NCI-H2196 (cell line): ENCODE measurements around the gene ERMAP.

Experiments used
- DNase-seq: peaks from one replicate; lab custom pipeline; 2025; ENCODE audit not compliant: unreplicated experiment; lab: John Stamatoyannopoulos, UW

Gene ERMAP

GRCh38 chr1:42816585-42817439 is at the start of gene ERMAP, which contains the start of gene SVBP:
TSS of gene ERMAP (plus strand) at chr1:42817122. CDS start at chr1:42830449, 13,327 bp downstream.
TSS of gene SVBP (minus strand) at chr1:42817397. CDS start at chr1:42816544, 853 bp downstream.
- peak; percentile 92 for DNase-seq

GRCh38 chr1:42767510-42768000 is 49.4 kb upstream of the ERMAP start:
- no peak for DNase-seq

- DNase-seq, result no peak
Observed at GRCh38 chr1:42768172-42768571, 48.8 kb upstream of the ERMAP start.

GRCh38 chr1:42769811-42770210 is 47.1 kb upstream of the ERMAP start:
- DNase-seq, result no peak

GRCh38 chr1:42773420-42773819 is 43.5 kb upstream of the ERMAP start:
- DNase-seq, result no peak

- DNase-seq, result no peak
Observed at GRCh38 chr1:42774928-42775526, 41.9 kb upstream of the ERMAP start.

GRCh38 chr1:42776502-42776901 is 40.4 kb upstream of the ERMAP start:
- no peak for DNase-seq

- DNase-seq, result peak; percentile 62
Observed at GRCh38 chr1:42777852-42778251, 39.1 kb upstream of the ERMAP start.

- DNase-seq, result no peak
Observed at GRCh38 chr1:42779725-42780124, 37.2 kb upstream of the ERMAP start.

GRCh38 chr1:42780176-42780575 is 36.7 kb upstream of the ERMAP start:
- DNase-seq, result no peak

GRCh38 chr1:42783092-42783491 is 33.8 kb upstream of the ERMAP start:
- DNase-seq, result no peak

- no peak for DNase-seq
Observed at GRCh38 chr1:42784547-42784945, 32.4 kb upstream of the ERMAP start.

GRCh38 chr1:42784946-42785693 is 31.8 kb upstream of the ERMAP start, which contains the start of gene TMEM269:
TSS of gene TMEM269 (plus strand) at chr1:42784991. CDS start at chr1:42789894, 4,903 bp downstream.
- DNase-seq, result no peak

- no peak for DNase-seq
Observed at GRCh38 chr1:42786097-42786496, 30.8 kb upstream of the ERMAP start.

- no peak for DNase-seq
Observed at GRCh38 chr1:42788021-42788420, 28.9 kb upstream of the ERMAP start.

GRCh38 chr1:42793824-42794223 is 23.1 kb upstream of the ERMAP start:
- no peak for DNase-seq

GRCh38 chr1:42797414-42797813 is 19.5 kb upstream of the ERMAP start:
- no peak for DNase-seq

GRCh38 chr1:42797979-42798378 is 18.9 kb upstream of the ERMAP start:
- no peak for DNase-seq

GRCh38 chr1:42801832-42802473 is 15.0 kb upstream of the ERMAP start:
- no peak for DNase-seq

- DNase-seq, result no peak
Observed at GRCh38 chr1:42806171-42806570, 10.8 kb upstream of the ERMAP start.

GRCh38 chr1:42806593-42806992 is 10.3 kb upstream of the ERMAP start:
- no peak for DNase-seq
